Activated CD8-positive, alpha-beta T cell treated with anti-CD3 and anti-CD28 coated beads for 36 hours (primary cell): Measurements from ENCODE around the gene BCL7A. TPM values are rescaled to one million over a fixed set of nuclear protein-coding genes. Genes with fewer than 3 reads are reported as not detected.

ENCODE experiments used
- ATAC-seq: fragments of 200-7000 bp; cut with Tn5 transposase; one replicate; pipeline ENCODE4 v1.10.0; 2021; ENCODE audit warnings: mild to moderate bottlenecking, moderate library complexity
- CTCF ChIA-PET: fragments of 350-600 bp; sonication (Branson Sonifier 250); formaldehyde crosslinking; loops from one replicate; lab custom pipeline; 2021; ENCODE audit warnings: antibody characterized with exemption; lab: Charles Lee
- POLR2A ChIA-PET: fragments of 350-600 bp; sonication (Branson Sonifier 250); formaldehyde crosslinking; loops from one replicate; lab custom pipeline; 2021; ENCODE audit warnings: antibody characterized with exemption; lab: Charles Lee
- DNase-seq: peaks from one replicate; pipeline ENCODE4 v3.0.0-alpha.2; 2020
- H3K27ac Mint-ChIP-seq: one replicate; pipeline ENCODE4 v1.8.0; 2021; ENCODE audit warnings: mild to moderate bottlenecking, mixed read lengths
- H3K27me3 Mint-ChIP-seq: one replicate; pipeline ENCODE4 v1.8.0; 2021; ENCODE audit warnings: mixed read lengths
- H3K36me3 Mint-ChIP-seq: one replicate; pipeline ENCODE4 v1.8.0; 2021; ENCODE audit warnings: low read depth, mixed read lengths
- H3K4me1 Mint-ChIP-seq: one replicate; pipeline ENCODE4 v1.8.0; 2021; ENCODE audit warnings: low read depth, mixed read lengths
- H3K4me3 Mint-ChIP-seq: one replicate; pipeline ENCODE4 v1.8.0; 2021; ENCODE audit warnings: mild to moderate bottlenecking, moderate library complexity, mixed read lengths
- H3K9me3 Mint-ChIP-seq: one replicate; pipeline ENCODE4 v1.8.0; 2021; ENCODE audit warnings: mixed read lengths
- CTCF ChIP-seq: fragments of 200-600 bp; IDR thresholded peaks from one replicate; pipeline ENCODE4 v1.8.0; 2022; ENCODE audit warnings: antibody characterized with exemption, mild to moderate bottlenecking
- intact Hi-C: fragments of 100-400 bp; cut with micrococcal nuclease; formaldehyde crosslinking; loops from one replicate; pipeline ENCODE4 v1.10.0; 2022
- total RNA-seq, 2 experiments: library from RNA; stranded (reverse); gene quantifications; one replicate each; pipeline ENCODE4 v1.2.3, GENCODE V29; 2021

BCL7A gene
- total RNA-seq, 2 experiments from 2014 or later, result 6.7 to 7.3 TPM

GRCh38 chr12:122064025-122064777, 42.5 kb downstream of the BCL7A start:
- Mint-ChIP-seq H3K27ac (no peak overlapping the region), H3K4me1 (peaks cover 17% of the 10 kb centered on the region), H3K4me3 (no peak overlapping the region), H3K27me3 (no peaks in the 10 kb centered on the region), H3K36me3 (no peaks in the 10 kb centered on the region), H3K9me3 (no peaks in the 10 kb centered on the region)
- ATAC-seq (peak; percentile 95), DNase-seq (peak; percentile 74)
- ChIA-PET POLR2A (interaction anchor here (1.0 kb wide), 1 partner anchor 14 kb away, joined by 3 read pairs; the partner anchor contains the start of gene MLXIP), CTCF (interaction anchor here (1.0 to 3.6 kb wide), 3 partner anchors 9 to 59 kb away, joined by 3 to 21 read pairs (median 17); no protein-coding TSS in a partner anchor)
- no peak for TF ChIP-seq CTCF
- intact Hi-C loops, result no loop called here

DNA sequence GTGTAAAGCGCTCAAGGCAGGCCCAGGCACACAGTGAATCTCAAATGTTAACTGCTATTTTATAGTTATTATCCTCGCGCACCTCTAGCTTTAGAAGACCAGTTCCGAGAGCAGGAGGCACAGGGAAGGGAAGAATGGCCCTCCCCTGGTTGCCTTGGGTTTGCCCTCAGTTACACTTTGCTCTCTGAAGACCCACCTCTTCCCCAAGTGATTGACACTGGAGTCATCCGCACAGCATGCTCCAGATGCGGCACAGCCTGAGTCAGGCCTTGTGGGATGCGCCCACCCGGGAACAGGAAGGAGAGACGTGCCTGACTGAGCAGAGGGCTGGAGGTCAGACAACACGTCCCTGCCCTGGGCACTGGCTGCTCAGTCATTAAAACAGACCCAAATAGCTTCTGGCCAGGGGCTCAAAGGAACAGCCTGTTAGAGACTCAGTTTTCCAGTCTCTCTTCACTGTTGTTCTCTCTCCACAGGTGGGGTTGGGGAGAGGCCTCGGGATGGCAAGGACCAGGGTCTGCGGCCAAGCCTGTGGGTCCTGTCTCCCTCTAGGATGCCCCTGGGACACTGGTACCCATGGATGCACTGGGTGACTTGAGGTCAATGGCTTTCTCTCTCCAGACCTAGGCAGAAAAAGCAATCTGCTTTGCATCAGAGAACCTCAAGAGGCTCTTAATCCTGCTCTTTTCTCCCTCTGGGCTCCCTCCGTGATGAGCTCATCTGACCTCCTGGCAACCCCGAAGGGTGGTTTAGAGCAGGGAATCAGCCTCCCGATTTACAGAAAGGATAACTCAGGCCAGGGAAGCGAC, 43.3 kb downstream of the BCL7A start:
- no peak for TF ChIP-seq CTCF
- Mint-ChIP-seq H3K36me3 (no peaks in the 10 kb centered on the region), H3K27ac (no peak overlapping the region), H3K4me1 (peaks cover 17% of the 10 kb centered on the region), H3K9me3 (no peaks in the 10 kb centered on the region), H3K4me3 (no peak overlapping the region), H3K27me3 (no peaks in the 10 kb centered on the region)
- intact Hi-C loops, result no loop called here
- no peak for DNase-seq
- ChIA-PET POLR2A (interaction anchor here (1.0 kb wide), 2 partner anchors 13 to 45 kb away, joined by 3 read pairs; partner anchors contain the start of gene MLXIP), CTCF (interaction anchor here (3.1 to 3.6 kb wide), 2 partner anchors 10 to 58 kb away, joined by 17 to 21 read pairs; no protein-coding TSS in a partner anchor)
- ATAC-seq, result no peak

- DNase-seq, result no peak
- POLR2A ChIA-PET, result interaction anchor here (1.1 to 1.5 kb wide), 2 partner anchors 11 to 20 kb away, joined by 4 to 7 read pairs; partner anchors contain the start of gene MLXIP
- CTCF ChIA-PET, result interaction anchor here (1.5 to 6.8 kb wide), 4 partner anchors 11 to 55 kb away, joined by 3 to 41 read pairs (median 8); partner anchors contain the start of gene MLXIP
- no peak for TF ChIP-seq CTCF
- Mint-ChIP-seq H3K9me3 (no peaks in the 10 kb centered on the region), H3K4me1 (peaks cover 17% of the 10 kb centered on the region), H3K4me3 (peak overlapping the region; percentile 28), H3K36me3 (no peaks in the 10 kb centered on the region), H3K27me3 (no peaks in the 10 kb centered on the region), H3K27ac (peak overlapping the region; percentile 66)
- intact Hi-C loops, result no loop called here
- ATAC-seq, result no peak
These were observed 45.9 kb downstream of the BCL7A start for GRCh38 chr12:122067548-122067947.

GRCh38 chr12:122067966-122068365, 46.3 kb downstream of the BCL7A start:
- Mint-ChIP-seq H3K9me3 (no peaks in the 10 kb centered on the region), H3K36me3 (no peaks in the 10 kb centered on the region), H3K27me3 (no peaks in the 10 kb centered on the region), H3K27ac (peak overlapping the region; percentile 66), H3K4me1 (peaks cover 16% of the 10 kb centered on the region), H3K4me3 (peak overlapping the region; percentile 28)
- ChIA-PET CTCF (interaction anchor here (0.9 to 6.8 kb wide), 5 partner anchors 10 to 126 kb away, joined by 3 to 41 read pairs (median 7); partner anchors contain the start of gene MLXIP), POLR2A (interaction anchor here (0.9 to 1.5 kb wide), 4 partner anchors 10 to 21 kb away, joined by 3 to 7 read pairs (median 4); partner anchors contain the start of gene MLXIP)
- intact Hi-C loops, result no loop called here
- no peak for TF ChIP-seq CTCF
- DNase-seq, result peak; percentile 73
- peak; percentile 66 for ATAC-seq
